ENCODE data around the gene CHIC1. TPM values are rescaled to one million over a fixed set of nuclear protein-coding genes. Genes with fewer than 3 reads are reported as not detected.
"Not testable (repeated sequence)": the region's sequence is repeated elsewhere in the genome, so short reads cannot be mapped to it uniquely, and the experiment has no call there.

The CHIC1 gene
- total RNA-seq, 1 donor from 2014 or later = 17.8 TPM

- H3K9me3 Mint-ChIP-seq = peaks cover 6% of the 10 kb centered on the region
These were observed 36.9 kb upstream of the CHIC1 start for GRCh38 chrX:73525928-73526690.

DNA sequence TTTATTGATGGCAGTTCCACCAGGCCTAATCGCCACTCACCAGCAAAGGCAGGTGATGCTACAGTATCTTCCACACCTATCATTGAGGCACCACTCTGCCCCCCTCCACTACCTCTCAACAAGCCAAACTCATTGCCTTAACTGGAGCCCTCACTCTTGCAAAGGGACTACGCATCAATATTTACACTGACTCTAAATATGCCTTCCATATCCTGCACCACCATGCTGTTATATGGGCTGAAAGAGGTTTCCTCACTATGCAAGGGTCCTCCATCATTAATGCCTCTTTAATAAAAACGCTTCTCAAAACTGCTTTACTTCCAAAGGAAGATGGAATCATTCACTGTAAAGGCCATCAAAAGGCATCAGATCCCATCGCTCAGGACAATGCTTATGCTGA lies 31.3 kb upstream of the CHIC1 start:
- not testable (repeated sequence) for DNase-seq (ENCODE audit: low spot score); H3K9me3 ChIP-seq (ENCODE audit: low read depth); H3F3A ChIP-seq (ENCODE audit: low read depth); H3K4me1 Mint-ChIP-seq; H3K27me3 ChIP-seq; H3K36me3 Mint-ChIP-seq; H3K4me1 ChIP-seq; H3K27ac ChIP-seq; H3K9ac ChIP-seq; H3K27me3 Mint-ChIP-seq (ENCODE audit: insufficient read depth, low read depth); H3K4me3 ChIP-seq; H3K36me3 ChIP-seq; H3K4me2 ChIP-seq; H3K79me2 ChIP-seq (ENCODE audit: low read depth); H4K20me1 ChIP-seq (ENCODE audit: low read depth); H3K4me3 Mint-ChIP-seq; H3K27ac Mint-ChIP-seq; H2AFZ ChIP-seq (replicated peaks)
- peaks cover 14% of the 10 kb centered on the region for H3K9me3 Mint-ChIP-seq

More at GRCh38 chrX:73525928-73526690, 36.9 kb upstream of the CHIC1 start:
- Histone ChIP-seq H3K27me3 (peaks cover 5% of the 10 kb centered on the region), H3K4me2 (peak overlapping the region; percentile 62), H3K36me3 (no peaks in the 10 kb centered on the region), H3K9me3 (ENCODE audit: low read depth) (peaks cover 14% of the 10 kb centered on the region), H4K20me1 (ENCODE audit: low read depth) (no peaks in the 10 kb centered on the region), H3K4me1 (peaks cover 6% of the 10 kb centered on the region), H3K4me3 (no peak overlapping the region), H3K79me2 (ENCODE audit: low read depth) (no peaks in the 10 kb centered on the region), H3K9ac (no peak overlapping the region), H3F3A (ENCODE audit: low read depth) (peaks cover 6% of the 10 kb centered on the region), H3K27ac (no peak overlapping the region), H2AFZ (replicated peaks) (peak overlapping the region; percentile 64)
- peak; percentile 31 for DNase-seq (ENCODE audit: low spot score)
- Mint-ChIP-seq H3K27me3 (ENCODE audit: insufficient read depth, low read depth) (peaks cover 4% of the 10 kb centered on the region), H3K4me1 (peaks cover 3% of the 10 kb centered on the region), H3K36me3 (no peaks in the 10 kb centered on the region), H3K4me3 (no peak overlapping the region), H3K27ac (peak overlapping the region; percentile 10)
- TF ChIP-seq EZH2 (IDR thresholded peaks at IDR 0.05) = no peak
- TF ChIP-seq, protein P1, sequence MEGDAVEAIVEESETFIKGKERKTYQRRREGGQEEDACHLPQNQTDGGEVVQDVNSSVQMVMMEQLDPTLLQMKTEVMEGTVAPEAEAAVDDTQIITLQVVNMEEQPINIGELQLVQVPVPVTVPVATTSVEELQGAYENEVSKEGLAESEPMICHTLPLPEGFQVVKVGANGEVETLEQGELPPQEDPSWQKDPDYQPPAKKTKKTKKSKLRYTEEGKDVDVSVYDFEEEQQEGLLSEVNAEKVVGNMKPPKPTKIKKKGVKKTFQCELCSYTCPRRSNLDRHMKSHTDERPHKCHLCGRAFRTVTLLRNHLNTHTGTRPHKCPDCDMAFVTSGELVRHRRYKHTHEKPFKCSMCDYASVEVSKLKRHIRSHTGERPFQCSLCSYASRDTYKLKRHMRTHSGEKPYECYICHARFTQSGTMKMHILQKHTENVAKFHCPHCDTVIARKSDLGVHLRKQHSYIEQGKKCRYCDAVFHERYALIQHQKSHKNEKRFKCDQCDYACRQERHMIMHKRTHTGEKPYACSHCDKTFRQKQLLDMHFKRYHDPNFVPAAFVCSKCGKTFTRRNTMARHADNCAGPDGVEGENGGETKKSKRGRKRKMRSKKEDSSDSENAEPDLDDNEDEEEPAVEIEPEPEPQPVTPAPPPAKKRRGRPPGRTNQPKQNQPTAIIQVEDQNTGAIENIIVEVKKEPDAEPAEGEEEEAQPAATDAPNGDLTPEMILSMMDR (IDR thresholded peaks at IDR 0.05) = no peak
- TF ChIP-seq EZH2phosphoT487 (IDR thresholded peaks at IDR 0.05) = no peak

GRCh38 chrX:73556159-73556558 lies 6.8 kb upstream of the CHIC1 start:
- Histone ChIP-seq H3K4me2 (no peak overlapping the region), H3F3A (ENCODE audit: low read depth) (no peaks in the 10 kb centered on the region), H3K27ac (no peak overlapping the region)

More at GRCh38 chrX:73556159-73556558, 6.8 kb upstream of the CHIC1 start:
- no peak overlapping the region for H3K4me3 Mint-ChIP-seq
- H3K36me3 Mint-ChIP-seq = no peaks in the 10 kb centered on the region
- H3K9me3 Mint-ChIP-seq = no peaks in the 10 kb centered on the region
- Histone ChIP-seq H3K27me3 (no peaks in the 10 kb centered on the region), H3K4me3 (no peak overlapping the region), H3K36me3 (no peaks in the 10 kb centered on the region), H3K9ac (no peak overlapping the region), H3K9me3 (ENCODE audit: low read depth) (peaks cover 4% of the 10 kb centered on the region), H4K20me1 (ENCODE audit: low read depth) (no peaks in the 10 kb centered on the region), H3K79me2 (ENCODE audit: low read depth) (no peaks in the 10 kb centered on the region), H3K4me1 (no peaks in the 10 kb centered on the region), H2AFZ (replicated peaks) (no peak overlapping the region)
- no peak overlapping the region for H3K27ac Mint-ChIP-seq
- no peak for DNase-seq (ENCODE audit: low spot score)
- TF ChIP-seq, protein P1 (IDR thresholded peaks at IDR 0.05) = no peak
- TF ChIP-seq EZH2 (IDR thresholded peaks at IDR 0.05) (no peak), EZH2phosphoT487 (IDR thresholded peaks at IDR 0.05) (no peak)
- H3K27me3 Mint-ChIP-seq (ENCODE audit: insufficient read depth, low read depth) = no peaks in the 10 kb centered on the region
- no peaks in the 10 kb centered on the region for H3K4me1 Mint-ChIP-seq

Data from neural progenitor cell (in vitro differentiated cells).